Measurements from ENCODE around the gene ADAMTS1.

The ADAMTS1 gene

DNA sequence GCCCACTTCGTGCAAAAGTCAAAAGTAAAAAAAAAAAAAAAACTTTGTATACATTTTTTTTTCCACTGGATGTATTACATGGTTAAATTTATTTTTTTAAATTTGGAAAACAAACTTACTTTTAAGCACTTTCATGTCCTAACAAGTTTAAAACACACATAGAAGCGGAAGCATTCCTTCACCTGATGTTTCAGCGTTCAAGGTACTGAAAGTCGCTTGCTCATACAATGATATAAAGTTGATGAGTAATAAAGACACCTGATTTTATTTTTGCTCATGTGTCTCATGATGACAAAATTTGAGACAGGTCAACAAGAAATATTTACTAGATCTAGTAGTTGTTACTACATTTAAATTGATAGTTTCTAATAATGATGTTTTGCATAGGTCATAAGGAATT lies 35.5 kb downstream of the ADAMTS1 start:
- TF ChIP-seq, protein P1, sequence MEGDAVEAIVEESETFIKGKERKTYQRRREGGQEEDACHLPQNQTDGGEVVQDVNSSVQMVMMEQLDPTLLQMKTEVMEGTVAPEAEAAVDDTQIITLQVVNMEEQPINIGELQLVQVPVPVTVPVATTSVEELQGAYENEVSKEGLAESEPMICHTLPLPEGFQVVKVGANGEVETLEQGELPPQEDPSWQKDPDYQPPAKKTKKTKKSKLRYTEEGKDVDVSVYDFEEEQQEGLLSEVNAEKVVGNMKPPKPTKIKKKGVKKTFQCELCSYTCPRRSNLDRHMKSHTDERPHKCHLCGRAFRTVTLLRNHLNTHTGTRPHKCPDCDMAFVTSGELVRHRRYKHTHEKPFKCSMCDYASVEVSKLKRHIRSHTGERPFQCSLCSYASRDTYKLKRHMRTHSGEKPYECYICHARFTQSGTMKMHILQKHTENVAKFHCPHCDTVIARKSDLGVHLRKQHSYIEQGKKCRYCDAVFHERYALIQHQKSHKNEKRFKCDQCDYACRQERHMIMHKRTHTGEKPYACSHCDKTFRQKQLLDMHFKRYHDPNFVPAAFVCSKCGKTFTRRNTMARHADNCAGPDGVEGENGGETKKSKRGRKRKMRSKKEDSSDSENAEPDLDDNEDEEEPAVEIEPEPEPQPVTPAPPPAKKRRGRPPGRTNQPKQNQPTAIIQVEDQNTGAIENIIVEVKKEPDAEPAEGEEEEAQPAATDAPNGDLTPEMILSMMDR (IDR thresholded peaks at IDR 0.05; ENCODE audit: insufficient read depth, low read depth, low read length, missing control alignments), result no peak
- DNase-seq (ENCODE audit: low read depth), result peak; percentile 88
- H3K4me3 ChIP-seq (ENCODE audit: low read length), result no peak overlapping the region

DNA sequence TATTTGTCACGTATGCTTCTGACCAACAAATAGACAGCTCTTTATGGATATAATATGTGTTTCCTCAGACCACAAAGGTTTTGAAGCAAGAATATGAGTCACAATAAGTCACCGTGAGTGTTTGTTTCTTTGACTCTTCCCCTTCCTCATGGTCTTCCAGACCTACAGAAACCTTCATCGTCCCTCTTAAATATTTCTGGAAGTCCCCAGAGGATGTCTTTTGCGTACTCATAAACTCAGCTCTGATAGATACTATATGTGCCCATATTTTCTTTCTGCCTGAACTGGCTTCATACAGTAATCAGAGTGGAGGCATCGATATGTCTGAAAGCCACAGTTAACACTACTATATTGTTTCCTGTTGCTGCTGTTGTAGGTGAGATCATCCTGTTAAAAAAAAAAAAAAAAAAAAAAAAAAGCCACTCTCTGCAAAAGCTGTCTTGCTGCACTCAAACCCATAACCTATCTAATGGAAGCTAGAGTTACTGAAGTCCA lies 38.4 kb downstream of the ADAMTS1 start:
- peak; percentile 83 for DNase-seq (ENCODE audit: low read depth)
- TF ChIP-seq, protein P1 (IDR thresholded peaks at IDR 0.05; ENCODE audit: insufficient read depth, low read depth, low read length, missing control alignments), result no peak
- no peak overlapping the region for H3K4me3 ChIP-seq (ENCODE audit: low read length)

DNA sequence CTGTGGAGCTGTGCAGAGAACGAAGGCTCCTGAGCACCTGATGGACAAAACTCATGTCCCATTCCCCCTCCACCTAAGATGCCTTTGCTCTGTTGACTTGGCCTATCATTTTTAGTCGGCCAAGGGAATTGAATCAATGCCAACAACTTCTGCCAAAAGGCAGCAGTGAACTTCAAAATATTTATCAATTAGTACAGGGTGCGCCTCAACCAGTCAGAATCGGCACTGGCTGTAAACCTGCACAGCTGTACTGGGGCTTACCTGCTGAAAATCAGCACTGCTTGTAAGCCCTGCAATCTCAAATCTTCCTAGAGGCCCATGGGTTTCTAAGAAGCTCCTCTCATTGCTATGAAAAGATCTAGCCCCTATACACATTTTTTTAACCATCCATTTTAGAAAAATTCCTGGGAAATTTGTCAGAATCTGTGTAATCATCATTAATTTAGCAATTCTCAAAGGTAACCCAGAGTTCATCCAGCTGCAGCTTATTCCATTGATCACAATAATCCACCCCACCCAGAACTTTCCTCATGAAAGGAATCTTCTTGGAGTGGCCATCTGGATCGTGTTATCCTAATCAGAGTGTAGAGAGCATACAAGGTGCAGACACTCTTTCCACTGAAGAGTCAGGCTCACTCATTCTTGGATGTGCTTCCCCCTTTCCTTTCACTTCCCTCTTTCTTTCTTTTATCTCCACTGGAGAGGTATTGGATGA lies 40.2 kb downstream of the ADAMTS1 start:
- TF ChIP-seq, protein P1 (IDR thresholded peaks at IDR 0.05; ENCODE audit: insufficient read depth, low read depth, low read length, missing control alignments), result no peak
- DNase-seq (ENCODE audit: low read depth), result no peak
- H3K4me3 ChIP-seq (ENCODE audit: low read length), result no peak overlapping the region

DNA sequence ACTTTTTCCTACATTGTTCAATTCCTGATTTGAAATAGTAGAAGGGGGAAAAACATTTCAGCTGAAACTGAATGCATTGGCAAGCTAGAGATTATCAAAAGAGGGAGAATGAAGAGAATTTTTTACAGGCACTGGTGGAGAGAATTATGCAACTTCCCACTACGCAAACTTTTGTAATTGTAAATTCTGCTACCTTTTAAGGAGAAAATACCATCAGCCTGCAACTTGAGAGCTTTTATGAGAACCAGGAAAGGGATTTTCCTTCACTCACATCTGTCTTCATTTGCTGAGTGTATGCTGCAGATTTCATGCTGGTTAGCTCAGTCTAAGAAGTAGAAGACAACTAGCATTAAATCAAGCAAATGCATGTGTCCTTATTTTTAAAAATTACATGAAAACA lies 43.7 kb downstream of the ADAMTS1 start:
- TF ChIP-seq, protein P1 (IDR thresholded peaks at IDR 0.05; ENCODE audit: insufficient read depth, low read depth, low read length, missing control alignments), result no peak
- DNase-seq (ENCODE audit: low read depth), result no peak
- no peak overlapping the region for H3K4me3 ChIP-seq (ENCODE audit: low read length)

DNA sequence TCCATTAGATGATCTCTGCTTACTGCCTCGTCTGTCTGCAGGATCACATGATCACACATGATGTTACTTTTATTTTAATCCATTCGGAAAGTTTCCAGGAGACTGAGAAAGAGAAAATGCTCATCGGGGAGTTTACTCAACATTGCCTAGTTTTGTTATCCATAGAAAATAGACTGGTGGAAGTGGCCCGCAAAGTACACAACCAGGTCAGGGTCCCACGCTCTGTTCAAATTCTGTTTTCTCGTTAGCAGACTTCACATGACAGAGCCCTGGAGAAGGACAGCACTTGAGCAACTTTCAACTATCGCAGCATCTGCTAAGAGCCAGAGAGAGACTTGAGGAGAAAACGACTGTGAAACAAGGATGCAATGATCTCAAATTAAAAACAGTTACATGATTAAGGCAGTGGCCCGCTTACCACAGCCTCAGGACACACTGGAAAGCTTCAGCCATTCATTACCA lies 44.2 kb downstream of the ADAMTS1 start:
- DNase-seq (ENCODE audit: low read depth), result no peak
- H3K4me3 ChIP-seq (ENCODE audit: low read length), result no peak overlapping the region

DNA sequence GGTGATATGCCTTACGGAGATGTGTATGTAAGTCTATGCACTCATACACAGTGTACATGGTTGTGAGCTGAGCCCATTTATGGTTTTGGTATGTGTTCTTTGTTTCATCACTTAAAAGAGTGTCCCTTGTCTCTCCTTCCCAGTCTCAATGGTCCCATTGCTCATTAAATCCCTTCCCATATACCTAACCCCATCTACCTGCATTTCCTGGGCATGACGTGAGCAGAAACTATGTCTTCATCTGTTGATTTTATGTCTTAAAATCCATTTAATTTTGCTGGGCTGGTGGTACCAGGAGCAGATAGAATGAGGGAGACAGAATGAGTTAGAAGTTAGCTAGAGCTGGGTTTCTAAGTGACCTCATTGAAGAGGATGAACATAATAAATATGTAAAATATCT lies 44.8 kb downstream of the ADAMTS1 start:
- TF ChIP-seq, protein P1 (IDR thresholded peaks at IDR 0.05; ENCODE audit: insufficient read depth, low read depth, low read length, missing control alignments), result no peak
- H3K4me3 ChIP-seq (ENCODE audit: low read length), result no peak overlapping the region
- no peak for DNase-seq (ENCODE audit: low read depth)

More for the DNA sequence above, 44.2 kb downstream of the ADAMTS1 start:
- TF ChIP-seq, protein P1 (IDR thresholded peaks at IDR 0.05; ENCODE audit: insufficient read depth, low read depth, low read length, missing control alignments), result no peak

DNA sequence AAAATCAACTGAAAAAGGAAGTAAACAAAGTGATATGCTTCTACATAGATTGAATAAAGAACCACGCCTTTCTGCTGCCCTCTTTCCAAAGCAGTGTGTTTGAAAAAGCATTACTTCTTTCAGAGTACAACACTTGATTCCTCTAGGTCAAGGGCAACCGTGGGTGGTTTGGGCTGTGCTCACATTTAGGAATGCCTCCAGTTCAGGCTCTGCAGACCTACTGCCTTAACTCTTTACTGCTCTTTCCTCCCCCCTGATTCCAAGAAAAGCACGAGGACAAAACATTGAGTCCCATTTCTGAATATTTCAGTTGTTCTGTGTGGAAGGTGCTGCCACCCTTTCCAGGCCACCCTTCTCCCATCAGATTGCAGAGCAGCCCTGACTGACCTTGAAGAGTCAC lies 45.2 kb downstream of the ADAMTS1 start:
- TF ChIP-seq, protein P1 (IDR thresholded peaks at IDR 0.05; ENCODE audit: insufficient read depth, low read depth, low read length, missing control alignments), result no peak
- DNase-seq (ENCODE audit: low read depth), result no peak
- H3K4me3 ChIP-seq (ENCODE audit: low read length), result no peak overlapping the region
